Sigmoid colon (tissue), 7 donors: ENCODE data around the gene ARHGAP45. TPM values are rescaled to one million over a fixed set of nuclear protein-coding genes. Genes with fewer than 3 reads are reported as not detected.

Source experiments
- DNase-seq: peaks from one replicate; pipeline ENCODE4 v3.0.0-alpha.2; 2019
- H3K27ac ChIP-seq, 4 donors: fragments of 200-600 bp; sonication (generic); one replicate each; pipeline ENCODE4 v1.5.1; 2016 to 2019; ENCODE audit warnings: mild to moderate bottlenecking in 1 of 4
- H3K27me3 ChIP-seq, 3 donors: fragments of 200-600 bp; sonication (generic); one replicate each; pipeline ENCODE4 v1.5.1; 2019; ENCODE audit warnings: mild to moderate bottlenecking in 1 of 3
- H3K36me3 ChIP-seq, 4 donors: fragments of 200-600 bp; sonication (generic); one replicate each; pipeline ENCODE4 v1.5.1; 2016 to 2019
- H3K4me1 ChIP-seq, 4 donors: fragments of 200-600 bp; sonication (generic); one replicate each; pipeline ENCODE4 v1.5.1; 2017 to 2019
- H3K4me3 ChIP-seq, 4 donors: fragments of 200-600 bp; sonication (generic); one replicate each; pipeline ENCODE4 v1.5.1; 2017 to 2019; ENCODE audit warnings: mild to moderate bottlenecking in 2 of 4, moderate library complexity in 1 of 4
- H3K9me3 ChIP-seq, 4 donors: fragments of 200-600 bp in 3 of 4; sonication (generic) in 3 of 4; one replicate each; pipeline versions ENCODE4 v1.5.1 to v1.6.1; 2013 to 2019
- EP300 ChIP-seq, 4 donors: sonication (generic); formaldehyde crosslinking; IDR thresholded peaks; one replicate each; pipeline ENCODE4 v1.6.1; 2017; ENCODE audit warnings: antibody characterized with exemption in 4 of 4
- POLR2A ChIP-seq, 2 donors: fragments of 450-650 bp; IDR thresholded peaks; one replicate each; pipeline ENCODE4 v1.6.1; 2016; ENCODE audit warnings: antibody characterized with exemption in 2 of 2, mild to moderate bottlenecking in 2 of 2, moderate library complexity in 2 of 2
- POLR2AphosphoS5 ChIP-seq, 4 donors: sonication (generic); formaldehyde crosslinking; IDR thresholded peaks; one replicate each; pipeline ENCODE4 v1.6.1; 2017; ENCODE audit warnings: antibody characterized with exemption in 4 of 4
- WGBS, 2 donors: extraction: QIAGEN DNeasy Blood & Tissue Kit; methylation state at CpG; one replicate each; pipeline ENCODE4 v1.1.7; 2013; 5-methylcytosine and 5-hydroxymethylcytosine counted together
- intact Hi-C: fragments of 100-400 bp; cut with DNase I; formaldehyde crosslinking; loops from one replicate; pipeline ENCODE4 v1.15.1; 2023
- polyA plus RNA-seq, 3 donors: library from polyadenylated mRNA; stranded (reverse); fragments of 200-250 nt; gene quantifications; one replicate each; pipeline ENCODE4 v1.2.3, GENCODE V29; 2013
- total RNA-seq, 4 donors: library from RNA; depleted of rRNA; stranded (reverse); fragments of >200 nt; gene quantifications; one replicate each; pipeline ENCODE4 v1.1.0, GENCODE V29; 2016
- TF ChIP-seq, protein P1 (sequence below), 4 experiments: fragments of 450-650 bp in 3 of 4; fragments of 200-600 bp in 1 of 4; IDR thresholded peaks; one replicate each; pipeline ENCODE4 v1.5.1; 2016 to 2019; ENCODE audit warnings: antibody characterized with exemption in 4 of 4, mild to moderate bottlenecking in 3 of 4, moderate library complexity in 2 of 4
- donor health status: healthy with polysubstance abuse.
- donor health status: Bipolar disorder and iron deficiency.
- donor health status: healthy.

ARHGAP45 gene
- total and polyA plus RNA-seq, 7 donors, result 12.8 to 103 (median 21.6) TPM

DNA sequence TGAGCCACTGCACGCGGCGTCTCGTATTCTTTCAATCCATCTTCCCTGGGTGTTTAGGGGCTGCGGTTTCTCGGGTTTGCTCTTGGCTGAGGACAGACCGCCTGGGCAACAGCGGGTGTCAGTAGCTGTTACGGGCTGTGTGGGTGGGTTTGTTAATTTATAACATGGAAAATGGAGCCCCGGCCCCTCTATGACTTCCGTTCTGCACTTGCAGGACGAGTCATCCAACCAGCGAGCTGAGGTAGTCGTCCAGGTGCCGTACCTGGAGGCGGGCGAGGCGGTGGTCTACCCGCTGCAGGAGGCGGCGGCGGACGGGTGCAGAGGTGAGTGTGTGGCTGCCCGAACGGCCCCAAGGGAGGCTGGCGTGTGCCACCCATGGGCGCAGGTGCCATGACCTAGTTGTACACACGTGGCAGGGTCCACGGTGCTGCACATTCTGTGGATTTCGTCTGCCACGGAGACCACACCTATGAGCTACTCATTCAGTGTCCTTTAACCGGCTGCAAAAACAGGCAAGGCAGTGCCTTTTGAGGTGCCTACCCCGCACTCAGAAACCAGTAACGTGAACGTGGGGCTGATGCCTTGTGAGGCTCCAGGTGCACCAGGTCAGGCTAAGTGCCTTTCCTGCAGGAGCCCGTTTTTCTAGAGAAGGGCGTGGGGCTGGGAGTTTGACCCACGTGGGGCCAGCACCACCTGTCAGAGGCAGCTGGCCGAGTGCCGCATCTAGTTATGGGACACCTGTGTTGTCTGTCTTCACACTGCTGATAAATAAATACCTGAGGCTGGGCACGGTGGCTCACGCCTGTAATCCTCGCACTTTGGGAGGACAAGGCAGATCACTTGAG is 17.3 kb downstream of the ARHGAP45 start:
- no peak for TF ChIP-seq EP300 (IDR thresholded peaks at IDR 0.05)
- no peak for TF ChIP-seq POLR2AphosphoS5 (IDR thresholded peaks at IDR 0.05)
- no peak for TF ChIP-seq POLR2A (IDR thresholded peaks at IDR 0.05)
- TF ChIP-seq, protein P1, sequence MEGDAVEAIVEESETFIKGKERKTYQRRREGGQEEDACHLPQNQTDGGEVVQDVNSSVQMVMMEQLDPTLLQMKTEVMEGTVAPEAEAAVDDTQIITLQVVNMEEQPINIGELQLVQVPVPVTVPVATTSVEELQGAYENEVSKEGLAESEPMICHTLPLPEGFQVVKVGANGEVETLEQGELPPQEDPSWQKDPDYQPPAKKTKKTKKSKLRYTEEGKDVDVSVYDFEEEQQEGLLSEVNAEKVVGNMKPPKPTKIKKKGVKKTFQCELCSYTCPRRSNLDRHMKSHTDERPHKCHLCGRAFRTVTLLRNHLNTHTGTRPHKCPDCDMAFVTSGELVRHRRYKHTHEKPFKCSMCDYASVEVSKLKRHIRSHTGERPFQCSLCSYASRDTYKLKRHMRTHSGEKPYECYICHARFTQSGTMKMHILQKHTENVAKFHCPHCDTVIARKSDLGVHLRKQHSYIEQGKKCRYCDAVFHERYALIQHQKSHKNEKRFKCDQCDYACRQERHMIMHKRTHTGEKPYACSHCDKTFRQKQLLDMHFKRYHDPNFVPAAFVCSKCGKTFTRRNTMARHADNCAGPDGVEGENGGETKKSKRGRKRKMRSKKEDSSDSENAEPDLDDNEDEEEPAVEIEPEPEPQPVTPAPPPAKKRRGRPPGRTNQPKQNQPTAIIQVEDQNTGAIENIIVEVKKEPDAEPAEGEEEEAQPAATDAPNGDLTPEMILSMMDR (IDR thresholded peaks at IDR 0.05), result no peak
- H3K9me3 ChIP-seq, result no peaks in the 10 kb centered on the region
- H3K4me3 ChIP-seq, result no peak overlapping the region
- peaks cover 0 to 18% (median 11%) of the 10 kb centered on the region in 4 donors for H3K36me3 ChIP-seq
- DNase-seq, result no peak
- WGBS, 2 donors, result 64 to 78% methylated on average over 43 of the region's 43 CpGs
- no peak overlapping the region for H3K27ac ChIP-seq
- H3K27me3 ChIP-seq, result peaks cover 7 to 19% (median 15%) of the 10 kb centered on the region in 3 donors
- H3K4me1 ChIP-seq, result peaks cover 0 to 19% (median 9%) of the 10 kb centered on the region in 4 donors
- intact Hi-C loops, result no loop called here

DNA sequence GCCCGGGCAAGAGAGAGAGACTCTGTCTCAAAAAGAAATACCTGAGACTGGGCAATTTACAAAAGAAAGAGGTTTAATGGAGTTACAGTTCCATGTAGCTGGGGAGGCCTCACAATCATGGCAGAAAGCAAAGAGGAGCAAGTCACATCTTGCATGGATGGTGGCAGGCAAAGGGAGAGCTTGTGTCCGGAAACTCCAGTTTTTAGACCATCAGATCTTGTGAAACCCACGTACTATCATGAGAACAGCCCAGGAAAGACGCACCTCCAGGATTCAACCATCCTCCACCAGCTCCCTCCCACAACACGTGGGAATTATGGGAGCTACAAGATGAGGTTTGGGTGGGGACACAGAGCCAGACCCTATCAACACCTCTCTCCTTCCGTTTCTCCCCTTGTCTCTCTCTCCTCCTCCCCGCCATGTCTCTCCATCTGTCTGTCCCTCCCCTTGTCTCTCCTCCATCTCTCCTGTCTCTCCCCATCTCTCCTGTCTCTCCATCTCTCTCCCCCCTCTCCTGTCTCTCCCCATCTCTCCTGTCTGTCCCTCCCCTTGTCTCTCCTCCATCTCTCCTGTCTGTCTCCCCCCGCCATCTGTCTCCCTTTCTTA is 18.2 kb downstream of the ARHGAP45 start:
- intact Hi-C loops, result no loop called here
- WGBS, 2 donors, result 74 to 84% methylated on average over 8 of the region's 8 CpGs
- no peak overlapping the region for H3K4me3 ChIP-seq
- peaks cover 0 to 27% (median 15%) of the 10 kb centered on the region in 4 donors for H3K36me3 ChIP-seq
- H3K9me3 ChIP-seq, result no peaks in the 10 kb centered on the region
- H3K27ac ChIP-seq, result no peak overlapping the region
- TF ChIP-seq POLR2A (IDR thresholded peaks at IDR 0.05) (no peak), POLR2AphosphoS5 (IDR thresholded peaks at IDR 0.05) (no peak), EP300 (IDR thresholded peaks at IDR 0.05) (no peak)
- TF ChIP-seq, protein P1 (IDR thresholded peaks at IDR 0.05), result no peak
- peaks cover 0 to 19% (median 9%) of the 10 kb centered on the region in 4 donors for H3K4me1 ChIP-seq
- peaks cover 7 to 19% (median 15%) of the 10 kb centered on the region in 3 donors for H3K27me3 ChIP-seq
- no peak for DNase-seq

DNA sequence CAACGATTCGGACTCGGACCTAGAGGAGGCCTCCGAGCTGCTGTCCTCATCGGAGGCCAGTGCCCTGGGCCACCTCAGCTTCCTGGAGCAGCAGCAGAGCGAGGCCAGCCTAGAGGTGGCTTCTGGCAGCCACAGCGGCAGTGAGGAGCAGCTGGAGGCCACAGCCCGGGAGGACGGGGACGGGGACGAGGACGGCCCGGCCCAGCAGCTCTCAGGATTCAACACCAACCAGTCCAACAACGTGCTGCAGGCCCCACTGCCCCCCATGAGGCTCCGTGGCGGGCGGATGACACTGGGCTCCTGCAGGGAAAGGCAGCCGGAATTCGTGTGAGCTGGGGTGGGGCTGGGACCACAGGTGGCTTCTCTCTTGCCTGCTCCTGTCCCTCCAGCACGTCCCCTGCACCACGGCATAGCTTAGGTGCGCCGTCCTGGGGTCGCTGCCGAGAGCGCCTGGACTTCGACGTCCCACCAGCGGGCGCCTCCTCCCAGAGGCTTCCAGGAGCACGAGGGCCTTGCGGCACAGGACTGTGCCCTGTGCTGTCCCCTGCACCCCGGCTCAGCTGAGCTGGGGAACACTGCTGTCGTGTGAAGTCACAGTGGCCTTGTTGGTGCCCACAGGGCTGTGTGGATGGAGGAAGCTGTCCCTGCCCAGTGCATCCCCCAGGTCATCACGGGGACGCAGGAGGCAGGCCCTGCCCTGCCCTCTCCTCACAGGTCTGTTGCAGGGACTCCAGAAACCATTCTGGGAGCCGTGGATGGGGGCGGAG is 18.9 kb downstream of the ARHGAP45 start:
- peaks cover 4 to 33% (median 18%) of the 10 kb centered on the region in 4 donors for H3K36me3 ChIP-seq
- H3K27me3 ChIP-seq, result peaks cover 7 to 19% (median 15%) of the 10 kb centered on the region in 3 donors
- H3K27ac ChIP-seq, result no peak overlapping the region
- no peaks in the 10 kb centered on the region for H3K9me3 ChIP-seq
- 81 to 84% methylated on average over 38 of the region's 38 CpGs for WGBS, 2 donors
- H3K4me3 ChIP-seq, result no peak overlapping the region
- intact Hi-C loops, result no loop called here
- no peak for DNase-seq
- no peak for TF ChIP-seq EP300 (IDR thresholded peaks at IDR 0.05)
- TF ChIP-seq POLR2A (IDR thresholded peaks at IDR 0.05), result no peak
- no peak for TF ChIP-seq POLR2AphosphoS5 (IDR thresholded peaks at IDR 0.05)
- TF ChIP-seq, protein P1 (IDR thresholded peaks at IDR 0.05), result no peak
- peaks cover 0 to 19% (median 9%) of the 10 kb centered on the region in 4 donors for H3K4me1 ChIP-seq

DNA sequence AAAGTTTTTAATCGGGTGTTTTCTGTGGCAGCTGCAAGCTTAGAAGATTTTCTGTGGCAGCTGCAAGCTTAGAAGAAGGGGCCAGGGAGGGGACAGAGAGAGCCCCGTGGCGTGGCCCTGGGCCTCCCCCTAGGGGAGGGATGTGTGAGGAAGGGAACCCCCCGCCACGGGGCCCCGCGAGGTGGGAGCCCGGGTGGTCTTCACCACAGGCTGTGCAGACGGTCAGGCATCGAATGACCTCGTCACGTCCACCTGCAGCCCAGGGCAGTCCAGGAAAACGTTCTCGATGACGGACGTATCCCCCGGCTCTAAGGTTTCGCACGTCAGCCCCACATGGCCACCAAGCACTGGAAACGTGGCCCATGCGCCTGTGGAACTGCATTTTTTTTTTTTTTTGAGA is 19.6 kb downstream of the ARHGAP45 start:
- Histone ChIP-seq H3K4me1 (peaks cover 0 to 19% (median 9%) of the 10 kb centered on the region in 4 donors), H3K27me3 (peaks cover 7 to 16% (median 15%) of the 10 kb centered on the region in 3 donors), H3K9me3 (no peaks in the 10 kb centered on the region), H3K27ac (peak overlapping the region in 1 of 4 donors; percentile 62), H3K36me3 (peaks cover 11 to 41% (median 24%) of the 10 kb centered on the region in 4 donors), H3K4me3 (no peak overlapping the region)
- intact Hi-C loops, result no loop called here
- no peak for DNase-seq
- TF ChIP-seq POLR2AphosphoS5 (IDR thresholded peaks at IDR 0.05), result no peak
- no peak for TF ChIP-seq EP300 (IDR thresholded peaks at IDR 0.05)
- TF ChIP-seq, protein P1 (IDR thresholded peaks at IDR 0.05), result no peak
- no peak for TF ChIP-seq POLR2A (IDR thresholded peaks at IDR 0.05)
- 79 to 84% methylated on average over 21 of the region's 21 CpGs for WGBS, 2 donors
